ENCODE measurements around the gene PDP2.

The PDP2 gene

DNA sequence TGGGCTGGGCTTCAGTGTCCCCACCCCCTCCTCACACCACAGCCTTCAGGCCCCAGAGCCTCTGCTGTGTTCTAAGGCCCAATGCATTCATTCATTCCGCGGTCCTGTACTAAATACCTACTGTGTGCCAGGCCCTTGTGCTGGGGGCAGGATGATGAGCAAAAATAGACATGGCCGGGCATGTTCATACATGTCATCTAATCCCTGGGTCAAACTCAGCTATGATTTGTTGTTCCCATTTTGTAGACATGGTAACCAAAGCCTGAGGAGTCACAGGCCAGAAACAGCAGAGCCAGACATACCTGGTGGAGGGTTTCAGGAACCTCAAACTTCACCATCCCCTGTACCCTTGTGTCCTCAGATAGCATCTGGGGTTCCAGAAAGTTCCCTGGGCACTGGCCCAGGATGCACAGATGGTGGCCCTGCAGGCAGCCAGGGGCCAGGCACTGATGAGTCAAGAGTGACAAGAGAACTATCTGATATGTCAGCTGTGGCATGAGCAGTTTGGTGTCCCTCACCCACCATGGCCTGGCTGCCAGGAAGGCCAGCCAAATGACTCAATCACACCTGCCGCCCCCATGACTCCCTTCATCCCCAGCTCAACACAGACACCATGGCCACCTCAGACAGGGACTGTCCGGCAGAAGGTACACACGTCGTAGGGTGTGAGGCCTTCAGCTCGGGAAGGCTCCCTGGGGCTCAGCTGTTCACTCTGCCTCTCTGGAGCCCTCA lies 47.8 kb downstream of the PDP2 start:
- no peak for DNase-seq
- no peak for ATAC-seq (ENCODE audit: insufficient read depth, low read depth)
- peaks cover 11% of the 10 kb centered on the region for H3K36me3 ChIP-seq (ENCODE audit: insufficient read depth, low read length)
- H3K79me2 ChIP-seq (ENCODE audit: insufficient read depth, low read length), result peaks cover 7% of the 10 kb centered on the region
- no peaks in the 10 kb centered on the region for H3K27me3 ChIP-seq (ENCODE audit: insufficient read depth, low read length, poor library complexity)
- peaks cover 11% of the 10 kb centered on the region for H3K4me1 ChIP-seq (ENCODE audit: insufficient read depth, low read length)
- no peak overlapping the region for H3K9ac ChIP-seq (ENCODE audit: low read depth, low read length)
- H3K27ac ChIP-seq (ENCODE audit: low read length), result no peak overlapping the region
- H3K4me3 ChIP-seq (ENCODE audit: low read depth in 1 of 2, low read length in 2 of 2), result no peak overlapping the region
- no peak overlapping the region for H2AFZ ChIP-seq (ENCODE audit: low read depth, low read length)
- H3K9me3 ChIP-seq (ENCODE audit: insufficient read depth, low read length, severe bottlenecking), result no peaks in the 10 kb centered on the region
- H4K20me1 ChIP-seq (ENCODE audit: insufficient read depth, low read length), result peaks cover 5% of the 10 kb centered on the region; the same call in 1 of the 2 replicates
- no peak overlapping the region for H3K4me2 ChIP-seq (ENCODE audit: insufficient read depth, low read length)
- TF ChIP-seq, protein P1, sequence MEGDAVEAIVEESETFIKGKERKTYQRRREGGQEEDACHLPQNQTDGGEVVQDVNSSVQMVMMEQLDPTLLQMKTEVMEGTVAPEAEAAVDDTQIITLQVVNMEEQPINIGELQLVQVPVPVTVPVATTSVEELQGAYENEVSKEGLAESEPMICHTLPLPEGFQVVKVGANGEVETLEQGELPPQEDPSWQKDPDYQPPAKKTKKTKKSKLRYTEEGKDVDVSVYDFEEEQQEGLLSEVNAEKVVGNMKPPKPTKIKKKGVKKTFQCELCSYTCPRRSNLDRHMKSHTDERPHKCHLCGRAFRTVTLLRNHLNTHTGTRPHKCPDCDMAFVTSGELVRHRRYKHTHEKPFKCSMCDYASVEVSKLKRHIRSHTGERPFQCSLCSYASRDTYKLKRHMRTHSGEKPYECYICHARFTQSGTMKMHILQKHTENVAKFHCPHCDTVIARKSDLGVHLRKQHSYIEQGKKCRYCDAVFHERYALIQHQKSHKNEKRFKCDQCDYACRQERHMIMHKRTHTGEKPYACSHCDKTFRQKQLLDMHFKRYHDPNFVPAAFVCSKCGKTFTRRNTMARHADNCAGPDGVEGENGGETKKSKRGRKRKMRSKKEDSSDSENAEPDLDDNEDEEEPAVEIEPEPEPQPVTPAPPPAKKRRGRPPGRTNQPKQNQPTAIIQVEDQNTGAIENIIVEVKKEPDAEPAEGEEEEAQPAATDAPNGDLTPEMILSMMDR (IDR thresholded peaks at IDR 0.05; ENCODE audit: borderline replicate concordance, extremely low read depth, low read length, poor library complexity, severe bottlenecking), result no peak
- no peak for TF ChIP-seq EZH2 (IDR thresholded peaks at IDR 0.05; ENCODE audit: borderline replicate concordance, low read depth, low read length, severe bottlenecking)

DNA sequence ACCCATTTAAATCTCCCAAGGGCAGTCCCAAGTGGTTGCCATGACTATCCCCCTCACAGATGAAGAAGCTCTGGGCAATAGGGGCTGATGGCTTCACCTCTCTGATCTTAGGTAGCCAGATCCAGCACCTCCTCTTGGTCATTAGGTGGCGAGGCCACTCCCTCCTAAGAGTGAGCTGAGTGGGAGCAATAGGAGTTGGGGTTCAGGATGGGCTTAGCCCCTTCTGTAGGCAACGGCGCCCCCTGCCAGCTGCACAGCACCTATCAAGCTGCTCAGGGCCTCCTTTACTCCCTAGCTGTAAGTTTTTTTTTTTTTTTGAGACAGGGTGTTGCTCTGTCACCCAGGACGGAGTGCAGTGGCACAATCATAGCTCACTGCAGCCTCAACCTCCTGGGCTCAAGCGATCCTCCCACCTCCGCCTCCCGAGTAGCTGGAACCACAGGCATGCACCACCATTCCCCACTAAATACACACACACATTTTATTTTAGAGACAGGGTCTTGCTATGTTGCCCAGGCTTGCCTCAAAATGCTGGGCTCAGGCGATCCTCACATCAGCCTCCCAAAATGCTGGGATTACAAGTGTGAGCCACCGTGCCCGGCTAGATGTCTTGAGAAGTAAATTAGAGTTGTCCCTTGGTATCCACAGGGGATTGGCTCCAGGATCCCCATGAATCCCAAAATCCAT lies 48.5 kb downstream of the PDP2 start:
- H3K9me3 ChIP-seq (ENCODE audit: insufficient read depth, low read length, severe bottlenecking), result no peaks in the 10 kb centered on the region
- H3K9ac ChIP-seq (ENCODE audit: low read depth, low read length), result no peak overlapping the region
- peaks cover 13% of the 10 kb centered on the region for H4K20me1 ChIP-seq (ENCODE audit: insufficient read depth, low read length)
- ATAC-seq (ENCODE audit: insufficient read depth, low read depth), result peak; percentile 74
- H3K27me3 ChIP-seq (ENCODE audit: insufficient read depth, low read length, poor library complexity), result no peaks in the 10 kb centered on the region
- H3K4me2 ChIP-seq (ENCODE audit: insufficient read depth, low read length), result no peak overlapping the region
- peaks cover 15% of the 10 kb centered on the region for H3K79me2 ChIP-seq (ENCODE audit: insufficient read depth, low read length)
- H3K4me3 ChIP-seq (ENCODE audit: low read depth in 1 of 2, low read length in 2 of 2), result no peak overlapping the region
- H3K4me1 ChIP-seq (ENCODE audit: insufficient read depth, low read length), result peaks cover 19% of the 10 kb centered on the region
- peak; percentile 49 for DNase-seq
- no peak overlapping the region for H2AFZ ChIP-seq (ENCODE audit: low read depth, low read length)
- H3K36me3 ChIP-seq (ENCODE audit: insufficient read depth, low read length), result peaks cover 11% of the 10 kb centered on the region
- no peak overlapping the region for H3K27ac ChIP-seq (ENCODE audit: low read length)
- TF ChIP-seq EZH2 (IDR thresholded peaks at IDR 0.05; ENCODE audit: borderline replicate concordance, low read depth, low read length, severe bottlenecking), result no peak
- TF ChIP-seq, protein P1 (IDR thresholded peaks at IDR 0.05; ENCODE audit: borderline replicate concordance, extremely low read depth, low read length, poor library complexity, severe bottlenecking), result peak; percentile 59

DNA sequence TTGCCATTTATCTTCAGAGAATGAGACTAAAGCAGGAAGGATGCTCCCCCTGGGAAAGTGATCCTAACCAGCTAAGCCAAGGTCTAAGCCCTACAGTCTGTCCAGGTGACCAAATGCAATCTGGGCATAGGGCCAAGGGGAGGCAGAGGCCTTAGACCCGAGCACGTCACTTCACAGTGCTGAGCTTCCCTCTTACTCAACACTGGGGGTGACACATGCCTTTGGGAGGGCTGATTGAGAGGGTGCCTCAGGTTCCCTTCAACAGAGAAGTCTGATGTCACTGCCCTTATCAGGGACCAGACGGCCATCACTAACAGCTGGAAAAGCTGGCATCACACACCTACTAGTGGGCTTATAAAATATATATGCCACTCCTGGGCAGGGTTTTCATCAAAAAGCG lies 49.9 kb downstream of the PDP2 start:
- H3K9me3 ChIP-seq (ENCODE audit: insufficient read depth, low read length, severe bottlenecking), result no peaks in the 10 kb centered on the region
- H3K79me2 ChIP-seq (ENCODE audit: insufficient read depth, low read length), result peaks cover 28% of the 10 kb centered on the region
- DNase-seq (no peak), ATAC-seq (ENCODE audit: insufficient read depth, low read depth) (no peak)
- no peak overlapping the region for H2AFZ ChIP-seq (ENCODE audit: low read depth, low read length)
- TF ChIP-seq, protein P1 (IDR thresholded peaks at IDR 0.05; ENCODE audit: borderline replicate concordance, extremely low read depth, low read length, poor library complexity, severe bottlenecking), result no peak
- TF ChIP-seq EZH2 (IDR thresholded peaks at IDR 0.05; ENCODE audit: borderline replicate concordance, low read depth, low read length, severe bottlenecking), result no peak
- H3K36me3 ChIP-seq (ENCODE audit: insufficient read depth, low read length), result peaks cover 11% of the 10 kb centered on the region
- peaks cover 13% of the 10 kb centered on the region for H4K20me1 ChIP-seq (ENCODE audit: insufficient read depth, low read length)
- H3K4me1 ChIP-seq (ENCODE audit: insufficient read depth, low read length), result peaks cover 23% of the 10 kb centered on the region
- H3K27me3 ChIP-seq (ENCODE audit: insufficient read depth, low read length, poor library complexity), result no peaks in the 10 kb centered on the region
- no peak overlapping the region for H3K27ac ChIP-seq (ENCODE audit: low read length)
- no peak overlapping the region for H3K4me2 ChIP-seq (ENCODE audit: insufficient read depth, low read length)
- H3K9ac ChIP-seq (ENCODE audit: low read depth, low read length), result no peak overlapping the region
- no peak overlapping the region for H3K4me3 ChIP-seq (ENCODE audit: low read depth in 1 of 2, low read length in 2 of 2)
